GM21390 (cell line): Measurements from ENCODE around the gene PARD3B.

ENCODE experiments used
- ATAC-seq: cut with Tn5 transposase; IDR thresholded peaks from one replicate; pipeline ENCODE4 v1.9.1; 2021; ENCODE audit not compliant: unreplicated experiment

The PARD3B gene

DNA sequence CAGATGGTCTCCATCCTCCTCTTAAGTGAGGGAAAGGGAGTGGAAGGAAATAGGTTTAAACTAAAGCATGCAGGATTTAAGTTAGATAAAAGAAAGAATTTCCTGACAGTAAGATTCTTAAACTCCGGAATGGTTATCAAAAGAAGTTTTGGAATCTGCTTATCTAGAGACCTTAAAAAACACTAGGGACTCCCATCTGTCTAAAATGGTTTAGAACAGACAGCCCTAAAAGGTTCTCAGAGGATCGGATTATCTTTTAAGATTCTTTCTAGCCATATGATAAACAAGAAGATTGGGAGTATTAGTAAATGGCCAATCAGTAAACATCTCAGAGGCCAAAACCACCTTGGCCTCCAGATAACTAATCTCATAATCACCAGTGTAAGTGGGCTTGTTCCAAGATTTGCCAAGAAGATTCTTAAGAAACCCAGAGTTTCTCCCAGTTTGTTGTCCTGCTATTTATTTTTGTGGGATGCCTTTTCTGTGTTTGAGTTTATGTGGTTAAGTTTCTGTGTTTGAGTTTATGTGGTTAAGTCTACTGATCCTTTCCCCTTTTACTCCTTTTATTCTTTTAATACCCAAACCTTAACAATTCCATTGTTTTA, 822.2 kb downstream of the PARD3B start:
- no peak for ATAC-seq

DNA sequence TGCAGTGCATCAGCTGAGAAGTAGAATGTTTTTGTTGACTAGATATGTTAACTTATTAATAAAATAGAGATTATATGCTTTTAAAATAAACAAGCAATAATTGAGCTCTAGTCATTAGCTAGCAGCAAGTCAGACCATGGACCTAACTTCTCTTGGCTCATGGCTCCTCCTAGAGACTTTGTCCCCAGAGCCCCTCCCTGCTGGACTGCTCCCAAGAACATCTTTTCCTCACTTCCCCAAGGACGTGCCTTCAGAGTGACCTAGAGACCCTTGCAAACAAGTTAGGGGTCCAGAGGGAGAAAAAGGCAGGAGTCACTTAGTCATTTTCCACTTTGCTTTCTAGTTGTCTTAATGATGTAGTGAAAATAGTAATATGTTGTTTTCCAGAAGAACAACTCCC, 824.5 kb downstream of the PARD3B start:
- no peak for ATAC-seq

DNA sequence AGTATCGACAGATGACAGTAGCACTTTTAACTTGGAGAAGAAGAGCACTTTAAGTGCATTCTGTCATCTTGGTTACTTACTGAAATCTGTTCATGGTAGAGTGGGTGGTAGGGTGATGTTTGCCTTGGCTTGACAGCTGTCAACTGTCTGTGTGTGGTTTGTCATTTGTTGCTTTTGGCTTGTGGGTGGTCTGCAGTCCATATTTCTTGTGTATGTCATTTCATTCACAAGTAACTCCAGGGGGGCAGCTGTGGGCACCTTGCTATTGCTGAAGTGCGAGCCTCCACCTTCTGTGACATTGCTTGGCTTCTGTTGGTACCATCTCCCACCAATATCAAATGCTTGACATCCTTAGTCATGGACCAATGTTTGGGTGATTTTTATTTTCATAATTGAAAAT, 825.5 kb downstream of the PARD3B start:
- no peak for ATAC-seq

DNA sequence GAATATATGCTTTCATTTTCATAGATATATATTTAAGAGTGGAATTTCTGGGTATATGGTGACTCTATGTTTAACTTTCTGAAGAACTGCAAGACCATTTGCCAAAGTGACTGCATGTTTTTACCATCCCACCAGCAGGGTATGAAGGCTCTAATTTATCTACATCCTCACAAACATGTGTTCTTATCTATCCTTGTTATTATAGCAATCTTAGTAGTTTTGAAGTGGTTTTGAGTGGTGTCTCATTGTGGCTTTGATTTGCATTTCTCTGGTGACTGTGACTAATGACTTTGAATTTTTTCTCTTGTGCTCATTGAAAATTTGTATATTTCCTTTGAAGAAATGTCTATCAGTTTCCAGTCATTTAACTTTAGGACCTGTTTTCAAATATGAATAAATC, 826.9 kb downstream of the PARD3B start:
- ATAC-seq = no peak

DNA sequence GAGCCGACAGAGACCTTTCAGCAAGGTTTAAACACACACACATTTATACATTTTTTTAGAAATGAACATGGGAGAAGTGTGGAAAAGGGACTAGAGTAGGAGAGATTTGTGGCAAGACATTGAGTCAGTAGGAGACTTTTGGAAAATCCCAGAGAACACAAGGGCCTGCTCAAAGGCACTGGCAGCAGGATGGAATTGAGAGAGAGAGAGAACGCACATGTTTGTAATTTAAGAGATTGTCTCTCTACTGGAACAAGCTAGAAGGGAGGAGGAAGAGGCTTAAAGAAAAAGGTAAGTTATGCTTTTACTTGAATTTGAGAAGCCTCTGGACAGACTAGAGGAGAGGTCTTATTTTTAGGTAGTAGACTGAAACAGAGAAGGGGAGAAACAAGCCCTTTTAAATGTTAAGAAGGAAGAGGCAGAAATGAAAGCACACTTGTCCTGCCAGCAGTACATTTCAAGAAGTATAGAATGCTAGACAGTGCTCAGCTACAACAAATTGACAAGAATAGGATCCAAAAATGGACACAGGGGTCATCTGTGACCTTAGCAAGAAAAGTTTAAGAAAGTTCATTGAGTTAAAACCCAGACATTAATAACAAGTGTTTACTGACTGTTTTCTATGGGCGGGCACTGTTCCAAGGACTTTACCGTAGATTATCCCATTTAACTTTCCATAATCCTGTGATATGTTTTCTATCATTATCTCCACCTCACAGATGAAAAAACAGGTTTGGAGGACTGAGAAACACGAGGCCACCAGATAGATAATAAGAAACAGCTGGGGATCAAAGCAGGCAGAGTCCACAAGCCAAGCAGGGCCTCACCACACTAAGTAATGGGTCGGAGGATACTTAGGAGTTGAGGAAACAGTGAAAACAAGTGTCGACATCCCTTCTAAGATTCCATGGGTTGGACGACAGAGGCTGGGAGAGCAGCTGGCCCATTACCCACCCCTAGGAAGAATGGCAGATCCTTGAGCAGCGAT, 830.5 kb downstream of the PARD3B start:
- no peak for ATAC-seq

DNA sequence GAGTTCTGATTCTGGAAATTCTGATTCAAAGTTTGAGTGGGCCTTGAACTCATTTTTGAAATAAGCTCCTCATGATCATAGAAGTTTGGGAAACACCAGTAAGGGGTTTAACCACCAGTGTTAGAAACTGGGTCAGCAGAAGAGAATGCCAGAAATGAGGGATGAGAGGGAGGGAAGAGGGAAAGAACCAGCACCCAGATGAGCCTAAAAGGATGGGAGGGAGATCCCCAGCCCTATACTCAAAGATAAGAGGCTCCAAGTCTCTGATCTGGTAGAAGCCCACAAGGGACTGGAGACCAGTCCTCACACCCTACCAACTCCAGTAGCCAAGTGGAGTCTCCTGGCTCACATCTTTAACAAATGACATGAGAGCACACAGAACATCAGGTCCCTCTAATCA, 832.0 kb downstream of the PARD3B start:
- no peak for ATAC-seq

DNA sequence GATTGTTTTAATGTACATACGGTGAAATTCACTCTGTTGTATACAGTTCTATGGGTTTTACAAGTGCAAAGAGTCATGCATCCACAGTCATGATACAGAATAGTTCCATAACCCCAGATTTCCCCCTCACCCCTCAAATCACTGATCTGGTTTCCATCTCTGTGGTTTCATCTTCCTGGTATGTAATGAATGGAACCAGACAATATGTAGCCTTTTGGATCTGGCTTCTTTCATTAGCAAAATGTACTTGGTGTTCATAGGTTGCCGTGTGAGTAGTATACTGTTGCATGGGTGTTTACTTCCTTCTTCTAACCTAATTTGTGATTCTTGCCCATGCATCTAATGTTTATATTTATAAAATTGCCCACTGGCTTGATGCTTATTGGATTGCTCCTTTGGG, 838.3 kb downstream of the PARD3B start:
- no peak for ATAC-seq

DNA sequence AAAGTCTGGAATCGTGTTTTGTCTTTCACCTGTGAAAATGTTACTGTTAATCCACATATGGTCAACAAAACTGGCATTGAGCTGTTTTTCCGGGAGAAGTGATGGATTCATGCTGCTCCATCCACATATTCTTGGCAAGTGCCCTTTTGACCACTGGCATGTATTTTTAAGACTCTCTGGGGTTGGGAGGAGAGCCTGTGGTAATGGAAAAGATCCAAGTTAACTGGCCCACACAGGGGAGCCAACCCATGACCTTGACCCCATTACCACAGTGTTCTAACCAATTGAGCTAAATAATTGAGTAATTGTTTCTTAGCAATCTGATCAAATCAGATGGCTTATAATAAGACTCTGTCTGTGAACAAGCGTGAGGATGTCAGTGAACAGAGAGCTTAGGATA, 840.8 kb downstream of the PARD3B start:
- ATAC-seq = no peak

DNA sequence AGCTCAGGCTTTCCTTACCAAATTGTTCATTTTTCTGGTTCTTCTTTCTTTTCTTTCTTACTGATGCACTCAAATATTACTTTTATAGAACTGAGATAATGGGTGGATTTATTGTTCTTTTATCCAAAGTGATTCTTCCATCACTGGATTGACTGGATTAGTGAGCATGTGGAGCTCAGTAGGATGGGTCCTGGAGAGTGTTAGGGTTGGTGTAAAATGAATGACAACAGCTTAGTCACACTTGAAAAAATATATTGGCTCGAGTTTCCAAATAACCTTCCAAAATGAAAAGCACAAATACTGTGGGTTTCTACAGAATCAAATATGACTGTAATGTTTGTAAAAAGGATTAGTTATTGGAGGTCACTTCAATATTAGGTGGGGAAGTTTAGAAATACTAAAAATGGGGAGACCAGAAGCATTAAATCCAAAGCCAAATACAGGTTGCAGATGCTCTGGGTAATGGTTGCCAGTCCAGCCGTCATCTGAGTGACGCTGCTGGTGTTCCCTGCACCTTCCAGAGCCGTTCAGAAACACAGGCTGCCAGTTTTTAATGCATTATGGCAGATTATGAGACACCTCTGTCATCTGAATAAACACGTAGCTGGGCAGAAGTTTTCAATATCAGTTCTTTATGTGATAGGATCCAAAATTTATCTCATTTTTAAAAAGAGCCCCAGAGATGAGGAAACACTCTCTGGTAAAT, 842.2 kb downstream of the PARD3B start:
- no peak for ATAC-seq

DNA sequence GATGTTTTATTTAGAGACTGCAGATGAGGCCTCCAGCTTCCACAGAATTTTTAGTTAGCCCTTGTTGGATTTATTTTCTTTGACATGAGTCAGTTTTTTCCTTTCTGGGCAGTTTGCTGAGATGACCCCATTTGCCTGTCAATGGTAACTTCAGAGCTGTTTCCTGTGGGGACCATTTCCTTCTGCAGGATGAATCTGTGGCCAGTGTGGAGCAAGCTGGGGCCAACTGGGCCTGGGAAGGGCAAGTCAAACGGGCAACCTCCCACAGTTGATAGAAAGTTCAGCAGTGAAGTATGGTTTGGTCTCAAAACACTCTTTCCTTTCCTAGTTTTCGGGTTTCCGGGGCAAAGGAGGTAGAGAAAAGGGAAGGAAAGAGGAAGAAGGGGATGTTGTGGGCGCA, 845.6 kb downstream of the PARD3B start:
- ATAC-seq = no peak

DNA sequence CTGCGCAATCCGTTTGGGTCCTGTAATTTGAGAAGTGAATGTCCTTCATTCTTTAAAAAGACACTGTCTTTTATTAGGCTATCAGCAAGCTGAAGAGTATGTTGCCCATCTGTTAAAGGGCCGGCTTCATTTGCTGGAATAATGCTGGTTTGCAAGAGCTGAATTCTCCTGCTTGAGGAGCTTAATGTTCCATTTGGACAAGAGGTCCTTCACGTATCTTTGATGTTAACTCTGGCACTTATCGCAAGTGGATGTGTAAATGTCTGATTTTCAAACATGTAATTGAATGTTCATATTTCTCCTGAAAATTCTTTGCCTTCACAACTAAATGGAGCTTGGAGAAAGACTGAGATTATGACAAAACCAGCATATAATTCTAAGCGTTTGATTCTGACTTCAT, 856.2 kb downstream of the PARD3B start:
- no peak for ATAC-seq

DNA sequence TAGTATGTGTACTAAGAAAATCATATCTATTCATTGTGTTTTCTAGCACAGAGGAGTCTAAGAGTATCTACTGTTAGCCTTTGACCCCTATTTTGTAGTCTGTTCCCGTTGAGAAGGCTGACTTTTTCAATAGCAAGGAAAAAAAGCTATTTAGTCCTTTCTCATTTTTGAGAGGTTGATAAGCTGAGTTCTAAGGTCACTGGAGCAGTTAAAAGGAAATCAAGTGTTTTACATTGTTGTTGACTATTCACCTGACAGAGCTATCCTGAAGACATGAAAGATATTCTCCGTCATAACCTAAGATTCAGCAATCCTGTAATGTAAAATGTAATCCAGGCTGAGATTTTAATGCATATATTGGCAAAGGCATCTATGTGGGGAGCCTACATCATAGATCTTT, 856.7 kb downstream of the PARD3B start:
- no peak for ATAC-seq

DNA sequence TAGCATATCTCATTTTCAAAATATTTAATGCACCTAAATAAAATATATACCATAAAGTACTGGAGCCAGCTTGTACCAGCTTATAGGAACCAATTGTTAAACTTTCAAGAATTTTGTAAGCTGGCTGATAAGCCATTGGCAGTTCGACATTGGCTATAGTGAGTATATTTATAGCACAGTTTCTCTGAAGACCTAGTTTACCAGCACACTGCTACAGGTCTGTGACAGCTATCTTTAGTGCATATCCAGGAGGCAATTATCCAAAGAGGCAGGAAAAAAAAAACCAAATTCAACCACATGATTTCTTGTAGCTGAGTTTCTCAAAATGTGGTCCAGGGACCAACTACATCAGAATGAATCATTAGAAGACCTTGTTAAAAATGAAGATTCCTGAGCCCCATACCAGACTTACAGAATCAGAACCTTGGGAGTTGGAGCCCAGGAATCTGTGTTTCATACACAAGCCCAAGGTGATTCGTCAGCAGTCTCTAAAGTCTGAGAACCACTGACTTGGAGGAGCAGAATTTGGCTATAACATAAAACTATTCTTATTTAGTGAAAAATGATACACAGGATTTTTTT, 858.1 kb downstream of the PARD3B start:
- ATAC-seq = no peak

DNA sequence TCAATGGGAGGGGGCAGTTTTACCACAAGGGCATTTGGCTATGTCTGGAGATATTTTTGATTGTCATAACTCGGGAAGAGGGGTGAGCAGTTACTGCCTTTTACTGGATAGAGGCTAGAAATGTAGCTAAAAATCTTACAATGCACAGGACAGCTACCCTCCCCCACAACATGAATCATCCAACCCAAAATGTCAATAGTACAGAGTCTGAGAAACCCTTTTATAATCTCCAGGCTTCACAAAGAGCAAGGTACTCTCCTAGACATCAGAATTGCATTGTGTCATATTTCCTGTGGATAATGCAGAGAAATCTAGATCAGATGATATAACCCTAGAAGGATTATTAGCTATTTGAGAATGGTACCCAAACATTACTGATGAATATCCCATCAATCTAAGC, 859.9 kb downstream of the PARD3B start:
- no peak for ATAC-seq

DNA sequence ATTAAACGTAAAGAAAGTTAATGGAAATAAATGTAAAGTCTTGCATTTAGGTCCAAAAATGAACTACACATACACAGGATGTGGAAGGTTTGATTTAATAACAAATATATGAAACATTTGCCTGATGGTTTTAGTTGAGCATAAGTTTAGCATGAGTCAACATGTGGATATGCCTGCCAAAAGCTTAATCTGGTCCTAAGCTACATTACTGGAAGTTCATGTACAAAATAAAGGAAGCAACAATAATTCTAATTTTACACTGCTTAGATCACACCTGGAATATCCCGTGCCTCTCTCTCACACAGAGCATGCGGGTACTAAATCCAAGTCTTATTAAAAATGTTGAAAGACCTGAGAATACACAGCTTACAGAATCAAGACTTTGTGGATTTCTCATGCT, 860.5 kb downstream of the PARD3B start:
- no peak for ATAC-seq

DNA sequence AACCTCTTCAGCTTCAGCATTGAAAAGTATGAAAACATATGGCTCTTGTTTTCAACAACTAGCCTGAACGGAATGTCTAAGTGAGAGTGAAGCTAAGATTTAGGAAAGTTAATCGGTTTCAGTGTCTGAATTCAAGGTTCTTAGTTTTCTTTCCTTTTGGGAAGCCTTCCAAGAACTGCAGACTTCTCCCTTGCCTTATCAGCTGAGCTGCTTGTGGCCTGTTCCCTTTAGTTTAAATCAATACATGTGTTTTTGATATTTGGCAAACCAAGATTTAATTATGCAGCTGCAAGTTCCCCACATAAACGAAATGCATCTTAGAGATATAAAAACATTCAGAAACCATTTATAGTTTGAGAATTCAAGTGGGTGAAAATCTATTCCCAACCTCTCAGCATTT, 862.7 kb downstream of the PARD3B start:
- no peak for ATAC-seq

DNA sequence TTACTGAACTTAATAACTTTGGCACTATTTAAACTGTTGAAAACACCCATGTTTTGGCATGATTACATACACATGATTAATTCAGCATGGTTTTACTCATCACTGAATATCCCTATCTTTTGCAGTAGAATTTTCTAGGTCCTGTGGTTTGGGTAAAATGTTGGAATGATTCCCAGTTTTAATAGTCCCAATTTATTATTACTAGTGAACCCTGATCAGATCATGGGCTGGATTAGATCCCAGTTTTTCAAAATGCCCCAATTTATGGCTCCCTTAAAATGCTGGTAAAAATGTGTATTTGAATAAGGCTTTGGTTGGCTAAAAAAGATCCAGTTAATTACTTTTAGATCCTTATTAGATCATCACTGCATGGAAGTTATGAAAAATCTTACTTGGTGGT, 863.4 kb downstream of the PARD3B start:
- no peak for ATAC-seq

DNA sequence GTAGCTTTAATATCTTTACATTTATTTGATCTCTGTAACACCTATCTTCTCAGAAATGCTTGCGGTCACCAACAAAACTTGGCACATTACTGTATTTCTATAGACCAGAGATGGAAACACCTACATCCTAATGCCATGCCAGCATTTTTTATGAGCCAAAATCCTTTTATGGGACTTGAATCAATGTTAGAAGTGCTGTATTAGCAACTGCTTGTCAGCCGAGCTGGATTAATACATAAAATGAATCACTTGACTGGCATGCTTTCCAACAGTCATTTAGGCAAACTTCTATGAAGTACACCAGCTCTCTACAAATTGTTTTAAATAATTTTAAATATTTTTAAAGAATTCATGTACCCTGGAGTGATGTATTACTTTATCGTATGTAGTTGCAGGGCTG, 864.1 kb downstream of the PARD3B start:
- no peak for ATAC-seq

DNA sequence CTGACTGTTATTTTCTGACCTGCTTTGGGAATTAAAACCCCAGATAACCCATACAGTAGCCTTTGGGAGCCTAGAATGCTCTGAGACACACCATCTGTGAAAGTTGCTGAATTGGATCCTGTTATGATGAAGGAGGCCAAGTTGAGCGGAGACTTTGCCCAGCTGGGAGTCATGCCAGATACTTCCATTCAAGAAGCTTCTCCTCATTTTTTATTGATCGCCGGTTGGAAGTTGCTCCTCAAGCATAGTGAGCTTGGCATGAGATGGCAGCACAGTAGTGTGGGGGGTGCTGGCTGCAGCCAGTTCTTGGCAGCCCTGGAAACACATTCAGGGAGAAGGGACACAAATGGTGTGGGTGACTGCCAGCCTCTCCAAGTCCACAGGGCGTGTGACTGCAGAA, 866.3 kb downstream of the PARD3B start:
- ATAC-seq = no peak

DNA sequence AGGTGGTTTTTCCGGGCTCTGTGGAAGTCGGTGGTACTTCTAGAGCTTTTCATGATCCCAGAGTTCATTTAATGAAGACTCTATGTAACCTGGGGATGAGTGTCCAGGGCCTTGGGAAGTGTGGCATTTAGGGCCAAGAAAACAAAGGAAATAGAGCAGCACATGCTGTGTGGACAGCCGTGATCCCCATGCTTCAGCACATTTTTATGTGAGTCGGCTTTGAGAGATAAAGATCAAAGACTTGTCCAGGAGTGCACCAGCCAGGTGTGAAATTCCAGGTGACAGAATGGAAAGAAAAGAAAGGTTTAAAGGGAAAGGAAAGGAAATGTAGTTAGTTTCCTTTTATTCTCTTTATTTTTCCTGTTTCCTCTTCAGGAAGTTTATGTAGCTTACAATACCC, 879.1 kb downstream of the PARD3B start:
- ATAC-seq = no peak

DNA sequence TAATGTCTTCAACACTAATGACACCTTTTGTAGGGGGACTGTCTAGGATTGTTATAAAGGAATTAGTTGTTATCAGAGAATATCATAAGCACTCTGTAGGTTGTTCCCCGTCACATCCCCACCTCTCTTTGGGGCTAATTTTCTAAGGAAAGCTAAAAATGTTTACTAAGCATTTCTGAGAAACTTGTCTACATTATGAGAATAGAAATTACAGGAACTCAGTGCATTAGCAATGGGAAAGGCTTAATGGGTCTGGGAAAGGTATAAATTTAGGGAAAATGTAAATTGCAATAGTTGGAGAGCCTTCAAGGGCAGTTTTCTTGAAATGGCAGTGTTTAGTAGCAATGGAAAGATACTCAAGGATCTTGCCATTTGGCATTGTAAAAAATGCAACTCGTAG, 879.8 kb downstream of the PARD3B start:
- ATAC-seq = no peak

DNA sequence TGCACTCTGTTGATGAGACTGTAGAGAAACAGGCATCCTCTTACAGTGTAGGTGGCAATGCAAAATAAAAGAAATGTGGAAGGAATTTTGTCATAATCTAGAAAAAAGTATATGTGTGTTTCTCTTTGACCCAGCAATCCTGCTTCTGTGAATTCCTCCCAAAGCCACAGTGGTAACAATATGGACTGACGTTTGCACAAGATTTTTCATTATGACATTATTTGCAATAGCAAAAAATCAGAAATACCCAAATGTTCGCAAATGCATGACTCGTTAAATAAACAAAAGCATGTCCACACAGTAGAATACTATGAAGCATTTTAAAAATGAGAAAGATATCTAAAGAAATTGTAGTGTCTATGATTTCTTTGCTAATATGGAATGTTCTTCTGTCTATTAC, 881.8 kb downstream of the PARD3B start:
- ATAC-seq = no peak
